GM23248 (cell line): ENCODE measurements around the gene NSUN2. TPM values are rescaled to one million over a fixed set of nuclear protein-coding genes. Genes with fewer than 3 reads are reported as not detected.
"Not testable (repeated sequence)": the region's sequence is repeated elsewhere in the genome, so short reads cannot be mapped to it uniquely, and the experiment has no call there.

Experiments used
- DNase-seq: peaks from one replicate; pipeline ENCODE4 v3.0.0-alpha.2; 2015
- H2AFZ ChIP-seq: fragments of 200-600 bp; sonication (generic); 2 replicates; pipeline ENCODE4 v1.6.1; 2016; ENCODE audit warnings: antibody characterized with exemption
- H3F3A ChIP-seq: fragments of 200-600 bp; sonication (generic); 2 replicates; pipeline ENCODE4 v1.6.1; 2016; ENCODE audit warnings: mild to moderate bottlenecking, antibody characterized with exemption, mixed run types; ENCODE audit not compliant: insufficient read depth
- H3K27ac ChIP-seq: fragments of 200-600 bp; sonication (generic); 2 replicates; pipeline ENCODE4 v1.5.1; 2016; ENCODE audit warnings: mild to moderate bottlenecking
- H3K27me3 ChIP-seq: fragments of 200-600 bp; sonication (generic); replicated peaks from 2 replicates; pipeline ENCODE4 v1.6.1; 2016; ENCODE audit warnings: mild to moderate bottlenecking; ENCODE audit not compliant: insufficient read depth
- H3K36me3 ChIP-seq: fragments of 200-600 bp; sonication (generic); 2 replicates; pipeline ENCODE4 v1.6.1; 2016; ENCODE audit warnings: low read depth, mild to moderate bottlenecking
- H3K4me1 ChIP-seq: fragments of 200-600 bp; sonication (generic); 2 replicates; pipeline ENCODE4 v1.6.1; 2016; ENCODE audit warnings: mild to moderate bottlenecking; ENCODE audit not compliant: insufficient read depth
- H3K4me2 ChIP-seq: fragments of 200-600 bp; sonication (generic); one replicate; pipeline ENCODE4 v1.6.1; 2016; ENCODE audit warnings: mild to moderate bottlenecking; ENCODE audit not compliant: unreplicated experiment
- H3K4me3 ChIP-seq: fragments of 200-600 bp; sonication (generic); 2 replicates; pipeline ENCODE4 v1.5.1; 2016; ENCODE audit warnings: mild to moderate bottlenecking
- H3K79me2 ChIP-seq: fragments of 200-600 bp; sonication (generic); 2 replicates; pipeline ENCODE4 v1.6.1; 2016; ENCODE audit warnings: mild to moderate bottlenecking; ENCODE audit not compliant: insufficient read depth
- H3K9ac ChIP-seq: fragments of 200-600 bp; sonication (generic); 2 replicates; pipeline ENCODE4 v1.6.1; 2016; ENCODE audit warnings: mild to moderate bottlenecking
- H3K9me2 ChIP-seq: fragments of 200-600 bp; sonication (generic); 2 replicates; pipeline ENCODE4 v1.6.1; 2016; ENCODE audit warnings: mixed run types, mild to moderate bottlenecking, moderate library complexity; ENCODE audit not compliant: insufficient read depth
- H3K9me3 ChIP-seq: fragments of 200-600 bp; sonication (generic); one replicate; pipeline ENCODE4 v1.6.1; 2017; ENCODE audit warnings: low read depth
- H4K20me1 ChIP-seq: fragments of 200-600 bp; sonication (generic); 2 replicates; pipeline ENCODE4 v1.6.0; 2016; ENCODE audit not compliant: insufficient read depth
- EZH2 ChIP-seq: fragments of 200-600 bp; sonication (generic); IDR thresholded peaks from 2 replicates; pipeline ENCODE4 v1.6.1; 2018; ENCODE audit warnings: antibody characterized with exemption, mild to moderate bottlenecking; ENCODE audit not compliant: insufficient read depth, poor library complexity, severe bottlenecking
- EZH2phosphoT487 ChIP-seq: fragments of 200-600 bp; sonication (generic); IDR thresholded peaks from 2 replicates; pipeline ENCODE4 v1.6.1; 2018; ENCODE audit warnings: antibody characterized with exemption, moderate library complexity, mild to moderate bottlenecking, low read depth; ENCODE audit not compliant: insufficient read depth
- WGBS, 2 experiments: methylation state at CpG; one replicate each; pipeline ENCODE4 v1.1.6; 2015 to 2017; ENCODE audit warnings: low lambda C conversion rate in 2 of 2, low coverage in 1 of 2; ENCODE audit errors: missing lambda C conversion rate in 2 of 2; 5-methylcytosine and 5-hydroxymethylcytosine counted together
- in situ Hi-C: fragments of 300-500 bp; cut with MboI; formaldehyde crosslinking; loops from 2 replicates; pipeline ENCODE4 v1.15.0; 2020
- polyA plus RNA-seq: library from polyadenylated mRNA; unstranded; fragments of >200 nt; fragmentation: Nextera tagmentation; extraction: Ambion mirVana; gene quantifications from 2 replicates; pipeline ENCODE4 v1.2.1, GENCODE V29; 2016
- total RNA-seq: library from RNA; depleted of rRNA; stranded (reverse); fragments of >200 nt; shearing (Covaris generic); gene quantifications from 2 replicates; pipeline ENCODE4 v1.2.3, GENCODE V29; 2014

NSUN2 gene
- total and polyA plus RNA-seq, 2 experiments from 2014 or later, result 48.2 to 51.0 TPM

GRCh38 chr5:6572086-6572824, 60.6 kb downstream of the NSUN2 start:
- in situ Hi-C loops, result loop anchor here (10.0 kb wide), 1 partner anchor 1077 kb away; no protein-coding TSS in a partner anchor
- 65 to 71% methylated on average over 27 to 30 of the region's 30 CpGs for WGBS, 2 experiments

GRCh38 chr5:6571607-6572006, 61.2 kb downstream of the NSUN2 start:
- WGBS, 2 experiments, result 36 to 85% methylated on average over 2 of the region's 2 CpGs

More at GRCh38 chr5:6572086-6572824, 60.6 kb downstream of the NSUN2 start:
- H3K9ac ChIP-seq, result no peak overlapping the region
- TF ChIP-seq EZH2phosphoT487 (no peak), EZH2 (no peak)
- H3K4me2 ChIP-seq, result no peak overlapping the region
- peaks cover 12% of the 10 kb centered on the region for H3K27me3 ChIP-seq
- H3K79me2 ChIP-seq, result no peaks in the 10 kb centered on the region
- DNase-seq, result no peak
- H3K9me2 ChIP-seq, result no peaks in the 10 kb centered on the region
- no peaks in the 10 kb centered on the region for H3K4me1 ChIP-seq
- H3K27ac ChIP-seq, result no peak overlapping the region
- no peak overlapping the region for H2AFZ ChIP-seq
- H3K4me3 ChIP-seq, result no peak overlapping the region
- no peaks in the 10 kb centered on the region for H4K20me1 ChIP-seq
- no peaks in the 10 kb centered on the region for H3K9me3 ChIP-seq
- no peaks in the 10 kb centered on the region for H3K36me3 ChIP-seq
- no peaks in the 10 kb centered on the region for H3F3A ChIP-seq

GRCh38 chr5:6570530-6570929, 62.3 kb downstream of the NSUN2 start:
- in situ Hi-C loops, result loop anchor here (10.0 kb wide), 1 partner anchor 1076 kb away; no protein-coding TSS in a partner anchor
- 45 to 49% methylated on average over 5 of the region's 5 CpGs for WGBS, 2 experiments
- H3K9me2 ChIP-seq, result no peaks in the 10 kb centered on the region

More at GRCh38 chr5:6571607-6572006, 61.2 kb downstream of the NSUN2 start:
- H3K4me3 ChIP-seq, H3K9me3 ChIP-seq, DNase-seq, H2AFZ ChIP-seq, H3K27ac ChIP-seq, H3K9ac ChIP-seq, H3K79me2 ChIP-seq, H3K4me2 ChIP-seq, H3F3A ChIP-seq, H3K36me3 ChIP-seq, H3K9me2 ChIP-seq, H4K20me1 ChIP-seq, H3K4me1 ChIP-seq: not testable (repeated sequence)
- in situ Hi-C loops, result loop anchor here (10.0 kb wide), 1 partner anchor 1077 kb away; no protein-coding TSS in a partner anchor
- H3K27me3 ChIP-seq, result peaks cover 12% of the 10 kb centered on the region

GRCh38 chr5:6568889-6569288, 64.0 kb downstream of the NSUN2 start:
- no peak overlapping the region for H3K4me3 ChIP-seq
- 39 to 42% methylated on average over 6 of the region's 6 CpGs for WGBS, 2 experiments
- no peak for DNase-seq
- H3K9me3 ChIP-seq, result no peaks in the 10 kb centered on the region
- TF ChIP-seq EZH2 (no peak), EZH2phosphoT487 (no peak)
- H3K9ac ChIP-seq, result no peak overlapping the region
- H3K9me2 ChIP-seq, result no peaks in the 10 kb centered on the region
- H3K4me1 ChIP-seq, result no peaks in the 10 kb centered on the region
- no peak overlapping the region for H2AFZ ChIP-seq
- no peaks in the 10 kb centered on the region for H3K36me3 ChIP-seq
- H4K20me1 ChIP-seq, result no peaks in the 10 kb centered on the region
- H3K79me2 ChIP-seq, result no peaks in the 10 kb centered on the region
- H3K27ac ChIP-seq, result no peak overlapping the region
- no peak overlapping the region for H3K4me2 ChIP-seq
- H3F3A ChIP-seq, result no peaks in the 10 kb centered on the region
- peaks cover under 1% of the 10 kb centered on the region; the same call in 1 of the 2 replicates for H3K27me3 ChIP-seq
- in situ Hi-C loops, result no loop called here

More at GRCh38 chr5:6570530-6570929, 62.3 kb downstream of the NSUN2 start:
- H2AFZ ChIP-seq, result no peak overlapping the region
- peaks cover 12% of the 10 kb centered on the region for H3K27me3 ChIP-seq
- no peaks in the 10 kb centered on the region for H4K20me1 ChIP-seq
- no peak for DNase-seq
- no peaks in the 10 kb centered on the region for H3K36me3 ChIP-seq
- no peaks in the 10 kb centered on the region for H3K9me3 ChIP-seq
- no peak overlapping the region for H3K4me3 ChIP-seq
- no peak overlapping the region for H3K27ac ChIP-seq
- H3K79me2 ChIP-seq, result no peaks in the 10 kb centered on the region
- H3F3A ChIP-seq, result no peaks in the 10 kb centered on the region
- no peak overlapping the region for H3K4me2 ChIP-seq
- no peaks in the 10 kb centered on the region for H3K4me1 ChIP-seq
- H3K9ac ChIP-seq, result no peak overlapping the region
- no peak for TF ChIP-seq EZH2
- TF ChIP-seq EZH2phosphoT487, result no peak
